Measurements from ENCODE around the gene UNC5A.

GRCh38 chr5:176827736-176828414 is 17.5 kb downstream of the UNC5A start:
- TF ChIP-seq, protein P1, sequence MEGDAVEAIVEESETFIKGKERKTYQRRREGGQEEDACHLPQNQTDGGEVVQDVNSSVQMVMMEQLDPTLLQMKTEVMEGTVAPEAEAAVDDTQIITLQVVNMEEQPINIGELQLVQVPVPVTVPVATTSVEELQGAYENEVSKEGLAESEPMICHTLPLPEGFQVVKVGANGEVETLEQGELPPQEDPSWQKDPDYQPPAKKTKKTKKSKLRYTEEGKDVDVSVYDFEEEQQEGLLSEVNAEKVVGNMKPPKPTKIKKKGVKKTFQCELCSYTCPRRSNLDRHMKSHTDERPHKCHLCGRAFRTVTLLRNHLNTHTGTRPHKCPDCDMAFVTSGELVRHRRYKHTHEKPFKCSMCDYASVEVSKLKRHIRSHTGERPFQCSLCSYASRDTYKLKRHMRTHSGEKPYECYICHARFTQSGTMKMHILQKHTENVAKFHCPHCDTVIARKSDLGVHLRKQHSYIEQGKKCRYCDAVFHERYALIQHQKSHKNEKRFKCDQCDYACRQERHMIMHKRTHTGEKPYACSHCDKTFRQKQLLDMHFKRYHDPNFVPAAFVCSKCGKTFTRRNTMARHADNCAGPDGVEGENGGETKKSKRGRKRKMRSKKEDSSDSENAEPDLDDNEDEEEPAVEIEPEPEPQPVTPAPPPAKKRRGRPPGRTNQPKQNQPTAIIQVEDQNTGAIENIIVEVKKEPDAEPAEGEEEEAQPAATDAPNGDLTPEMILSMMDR (conservative IDR thresholded peaks at IDR 0.05) = no peak
- TF ChIP-seq EZH2 (IDR thresholded peaks at IDR 0.05; ENCODE audit: low read depth) = no peak

Measured in PC-9 (cell line).